Stomach smooth muscle (tissue), 2 donors: ENCODE results near the gene FBXO24.
A peak's percentile ranks its signal among the peaks of the same experiment; 100 is the strongest.

Source experiments
- H3K27ac ChIP-seq: one replicate; pipeline ENCODE4 v1.7.0; 2013; ENCODE audit warnings: mild to moderate bottlenecking, low read length, inconsistent platforms
- H3K27me3 ChIP-seq, 2 donors: one replicate each; pipeline ENCODE4 v1.7.0; 2013; ENCODE audit warnings: low read length in 2 of 2; ENCODE audit not compliant: insufficient read depth in 2 of 2, control insufficient read depth in 1 of 2
- H3K36me3 ChIP-seq, 2 donors: one replicate each; pipeline ENCODE4 v1.7.0; 2013; ENCODE audit warnings: low read length in 2 of 2; ENCODE audit not compliant: control insufficient read depth in 2 of 2, insufficient read depth in 2 of 2
- H3K4me1 ChIP-seq: one replicate; pipeline ENCODE4 v1.7.0; 2013; ENCODE audit warnings: low read length; ENCODE audit not compliant: control insufficient read depth, insufficient read depth
- H3K4me3 ChIP-seq, 2 donors: one replicate each; pipeline ENCODE4 v1.7.0; 2013; ENCODE audit warnings: low read length in 2 of 2
- H3K9ac ChIP-seq, 2 donors: one replicate each; pipeline ENCODE4 v1.7.0; 2013; ENCODE audit warnings: low read length in 2 of 2, mild to moderate bottlenecking in 1 of 2
- H3K9me3 ChIP-seq, 2 donors: one replicate each; pipeline ENCODE4 v1.7.0; 2013; ENCODE audit warnings: low read length in 2 of 2; ENCODE audit not compliant: control insufficient read depth in 2 of 2
- donor health status: healthy.
- donor health status: Pancreatic carcinoma.

FBXO24 gene

DNA sequence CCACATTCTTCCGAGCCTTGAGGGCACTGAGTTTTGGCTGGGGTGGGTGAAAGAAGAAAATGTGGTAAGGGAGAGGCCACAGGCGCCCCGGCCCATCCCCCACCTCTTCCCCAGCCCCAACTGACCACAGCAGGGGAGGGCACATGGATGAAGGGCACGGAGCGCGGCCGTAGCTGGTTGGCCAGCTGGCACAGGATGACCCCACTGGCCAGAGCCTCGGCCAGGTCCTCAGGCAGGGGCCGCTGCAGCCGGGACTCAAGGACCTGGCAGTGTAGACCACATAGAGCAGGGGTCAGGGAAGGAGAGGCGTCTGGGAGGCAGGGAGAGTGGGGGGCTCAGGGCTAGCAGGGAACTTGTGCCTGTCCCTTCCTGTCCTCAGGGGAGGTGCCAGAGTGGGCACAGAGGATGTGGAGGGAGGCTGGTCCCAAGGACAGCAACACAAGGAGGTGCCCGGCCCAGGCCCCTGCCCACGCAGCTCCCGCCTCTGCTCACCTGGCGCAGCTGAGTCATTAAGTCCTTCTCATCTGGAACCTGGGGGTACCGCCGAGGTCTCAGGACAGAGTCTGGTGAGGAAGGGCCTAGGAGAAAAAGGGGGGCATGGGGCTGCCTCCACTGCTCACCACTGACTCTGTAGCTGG is 10.3 kb upstream of the FBXO24 start:
- Histone ChIP-seq H3K36me3 (peaks cover 24 to 44% of the 10 kb centered on the region in 2 donors), H3K4me1 (no peaks in the 10 kb centered on the region)

DNA sequence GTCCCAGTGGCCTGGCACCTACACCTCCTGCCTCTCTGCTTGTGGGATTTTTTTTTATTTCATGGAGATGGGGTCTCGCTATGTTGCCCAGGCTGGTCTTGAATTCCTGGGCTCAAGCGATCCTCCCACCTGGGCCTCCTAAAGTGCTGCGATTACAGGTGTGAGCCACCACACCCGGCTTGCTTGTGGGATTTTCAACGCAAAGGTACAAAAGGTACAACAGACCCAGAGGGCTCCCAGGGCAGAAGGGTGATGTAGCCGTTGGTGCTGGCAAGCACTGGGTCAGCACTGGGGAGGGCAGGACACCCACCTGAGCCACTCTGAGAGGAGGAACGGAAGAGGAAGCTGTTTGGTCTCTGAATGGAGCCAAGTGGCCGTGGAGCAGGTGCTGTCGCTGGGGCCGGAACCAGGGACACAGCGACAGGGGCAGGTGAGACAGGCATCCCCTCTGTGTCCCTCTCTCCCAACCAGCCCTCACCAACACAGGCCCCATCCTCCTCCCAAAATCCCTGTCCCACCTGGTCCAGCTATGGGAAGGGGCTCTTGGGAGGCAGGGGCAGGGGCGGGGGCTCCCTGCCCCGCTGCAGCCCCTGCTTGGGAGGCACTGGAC is 9.6 kb upstream of the FBXO24 start:
- H3K27me3 ChIP-seq = no peaks in the 10 kb centered on the region
- H3K36me3 ChIP-seq = peaks cover 30 to 50% of the 10 kb centered on the region in 2 donors
- H3K9ac ChIP-seq = no peak overlapping the region
- H3K4me1 ChIP-seq = no peaks in the 10 kb centered on the region
- no peaks in the 10 kb centered on the region for H3K9me3 ChIP-seq
- no peak overlapping the region for H3K27ac ChIP-seq
- H3K4me3 ChIP-seq = no peak overlapping the region

More for the DNA sequence above, 10.3 kb upstream of the FBXO24 start:
- no peak overlapping the region for H3K9ac ChIP-seq
- H3K4me3 ChIP-seq = no peak overlapping the region
- H3K9me3 ChIP-seq = no peaks in the 10 kb centered on the region
- H3K27ac ChIP-seq = no peak overlapping the region
- no peaks in the 10 kb centered on the region for H3K27me3 ChIP-seq

DNA sequence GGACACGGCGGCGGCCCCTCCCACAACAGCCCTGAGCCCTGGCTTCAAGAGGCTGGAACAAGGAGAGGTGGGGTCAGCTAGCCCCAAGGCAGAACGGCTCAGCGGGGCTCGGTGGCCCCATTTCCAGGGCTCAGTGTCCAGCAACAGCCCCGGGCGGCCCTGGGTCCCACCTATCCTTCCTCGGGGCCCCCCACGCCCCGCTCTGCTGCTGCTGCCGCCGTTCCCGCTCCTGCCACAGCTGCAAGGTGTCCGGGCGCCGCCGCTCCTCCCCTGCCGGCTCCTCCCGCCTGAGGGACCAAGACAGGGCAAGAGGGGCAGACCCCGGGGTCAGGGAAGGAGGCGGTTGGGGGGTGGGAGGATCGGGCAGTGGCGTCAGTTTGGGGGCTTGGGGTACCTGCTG is 9.0 kb upstream of the FBXO24 start:
- H3K9me3 ChIP-seq = no peaks in the 10 kb centered on the region
- peaks cover 33 to 56% of the 10 kb centered on the region in 2 donors for H3K36me3 ChIP-seq
- H3K27me3 ChIP-seq = no peaks in the 10 kb centered on the region

DNA sequence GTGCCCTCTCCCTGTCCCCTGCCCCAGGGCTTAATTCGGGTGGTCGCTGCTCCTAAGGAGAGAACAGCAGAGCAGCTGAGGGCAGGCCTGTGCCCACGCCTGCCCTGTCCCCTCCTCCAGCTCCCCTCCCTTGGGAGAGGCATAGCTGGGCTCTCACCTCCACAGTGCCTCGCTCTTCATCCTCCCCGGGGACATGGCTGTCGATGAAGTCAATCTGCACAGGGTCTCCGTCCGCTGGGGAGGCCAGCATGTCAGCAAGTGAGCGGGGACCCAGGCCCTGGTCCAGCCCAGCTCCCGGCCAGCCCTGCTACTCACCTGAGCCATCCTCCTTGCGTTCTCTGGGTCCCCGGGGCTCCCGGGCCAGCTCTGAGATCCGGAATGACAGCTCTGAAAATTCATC is 8.6 kb upstream of the FBXO24 start:
- Histone ChIP-seq H3K27me3 (no peaks in the 10 kb centered on the region), H3K9ac (no peak overlapping the region), H3K27ac (no peak overlapping the region), H3K4me3 (no peak overlapping the region), H3K9me3 (no peaks in the 10 kb centered on the region), H3K36me3 (peaks cover 33 to 60% of the 10 kb centered on the region in 2 donors), H3K4me1 (no peaks in the 10 kb centered on the region)

More for the DNA sequence above, 9.0 kb upstream of the FBXO24 start:
- Histone ChIP-seq H3K4me1 (no peaks in the 10 kb centered on the region), H3K4me3 (no peak overlapping the region), H3K9ac (no peak overlapping the region), H3K27ac (no peak overlapping the region)

DNA sequence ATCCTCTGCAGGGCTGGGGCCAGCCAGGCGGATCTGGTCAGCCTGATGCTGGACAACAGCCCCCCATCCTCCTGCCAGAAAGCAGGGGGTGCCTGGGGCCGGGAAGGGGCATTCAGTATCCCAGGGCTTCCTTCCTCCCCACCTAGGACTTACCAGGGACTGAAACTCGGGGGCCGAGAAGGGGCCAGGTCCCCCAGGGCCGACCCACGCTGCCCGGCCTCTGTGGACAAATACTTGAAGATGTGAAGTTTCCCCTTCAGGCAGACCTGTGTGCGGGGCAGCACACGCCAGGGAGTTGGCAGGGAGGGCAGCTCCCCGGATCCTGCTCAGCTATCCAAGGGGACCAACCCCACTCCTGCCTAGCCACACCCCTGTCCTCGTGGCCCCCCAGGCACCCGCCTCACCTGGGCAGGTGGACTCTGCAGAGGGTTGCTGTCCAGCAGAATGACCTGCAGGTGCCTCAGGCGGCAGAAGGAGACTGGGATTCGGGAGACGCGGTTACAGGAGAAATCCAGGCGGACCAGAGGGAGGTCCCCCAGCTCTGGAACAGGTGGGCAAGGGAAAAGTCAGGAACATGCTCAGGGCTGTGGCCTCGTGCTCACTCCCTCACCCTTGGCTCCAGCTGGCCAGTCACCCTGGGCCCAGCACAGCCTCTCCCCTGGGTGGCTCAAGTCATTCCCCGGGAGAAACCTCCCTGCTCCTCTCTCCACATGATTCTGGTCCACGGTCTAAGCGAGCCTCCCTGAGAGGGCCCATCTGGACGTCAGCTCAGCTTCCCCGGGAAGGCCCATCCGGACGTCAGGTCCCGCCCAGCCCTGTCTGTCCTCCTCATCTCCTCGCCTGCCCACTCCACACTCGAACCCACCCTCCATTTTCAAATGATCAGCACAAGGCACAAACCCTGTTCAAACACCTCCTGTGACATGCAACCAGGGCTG is 7.6 kb upstream of the FBXO24 start:
- Histone ChIP-seq H3K27ac (no peak overlapping the region), H3K27me3 (no peaks in the 10 kb centered on the region), H3K4me1 (peaks cover 7% of the 10 kb centered on the region), H3K36me3 (peaks cover 33 to 61% of the 10 kb centered on the region in 2 donors), H3K9me3 (no peaks in the 10 kb centered on the region), H3K4me3 (no peak overlapping the region), H3K9ac (no peak overlapping the region)

DNA sequence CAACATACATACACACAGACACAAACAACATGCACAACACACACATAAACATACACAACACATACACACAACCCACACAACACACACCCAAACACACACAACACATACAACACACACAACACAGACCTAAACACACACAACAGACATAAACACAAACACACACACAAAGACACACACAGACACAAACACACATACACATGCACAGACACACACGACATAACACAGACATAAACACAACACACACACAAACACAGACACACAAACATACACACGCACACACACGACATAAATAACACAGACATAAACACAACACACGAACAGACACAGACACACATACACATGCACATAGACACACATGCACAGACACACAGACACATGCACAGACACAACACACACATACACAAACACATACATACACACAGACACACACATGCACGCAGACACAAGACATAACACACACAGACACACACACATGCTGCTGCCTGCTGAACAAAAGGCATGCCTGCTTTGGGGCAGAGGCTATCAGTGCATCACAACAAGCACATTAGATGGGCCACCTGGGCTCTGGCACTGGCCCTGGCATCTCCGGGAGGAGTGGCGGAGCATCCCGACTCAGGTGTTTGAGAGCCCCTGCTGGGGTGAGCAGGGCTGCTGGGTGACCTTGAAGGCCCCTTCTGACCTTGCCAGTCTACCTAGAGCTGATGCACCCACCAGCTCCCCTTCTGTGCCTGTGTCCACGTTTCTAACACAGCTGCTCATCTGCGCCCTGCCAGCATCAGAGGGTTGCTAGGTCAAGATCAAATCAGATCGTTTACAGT is 5.5 kb upstream of the FBXO24 start:
- peaks cover 29 to 57% of the 10 kb centered on the region in 2 donors for H3K36me3 ChIP-seq
- no peaks in the 10 kb centered on the region for H3K9me3 ChIP-seq
- no peak overlapping the region for H3K27ac ChIP-seq
- H3K4me1 ChIP-seq = peaks cover 26% of the 10 kb centered on the region
- no peaks in the 10 kb centered on the region for H3K27me3 ChIP-seq
- H3K9ac ChIP-seq = no peak overlapping the region
- no peak overlapping the region for H3K4me3 ChIP-seq

DNA sequence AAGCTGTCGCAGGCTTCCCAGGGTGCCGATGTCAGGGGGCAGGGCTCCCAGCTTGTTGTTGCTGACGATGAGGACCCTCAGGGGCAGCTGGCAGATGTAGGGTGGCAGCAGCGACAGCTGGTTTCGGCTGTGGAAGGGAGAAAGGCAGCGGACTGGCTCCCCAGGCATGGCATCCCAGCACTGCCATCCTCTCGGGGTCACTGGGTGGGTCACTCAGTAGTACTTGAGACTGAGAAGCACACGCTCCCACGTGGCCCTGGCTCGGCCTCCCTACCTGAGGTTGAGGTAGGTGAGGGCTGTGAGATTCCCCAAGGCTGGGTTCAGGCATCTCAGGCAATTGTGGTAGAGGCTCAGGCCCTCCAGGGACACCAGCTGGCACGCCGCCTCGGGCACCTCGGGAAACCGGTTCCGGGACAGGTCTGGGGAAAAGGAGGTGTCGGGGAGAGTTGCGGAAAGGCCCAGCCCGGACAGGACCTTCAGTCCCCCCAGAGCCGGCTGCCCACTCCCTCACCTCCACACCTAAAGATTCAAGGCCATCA is 4.0 kb upstream of the FBXO24 start:
- H3K27me3 ChIP-seq = no peaks in the 10 kb centered on the region
- no peak overlapping the region for H3K27ac ChIP-seq
- no peaks in the 10 kb centered on the region for H3K9me3 ChIP-seq
- H3K4me1 ChIP-seq = peaks cover 26% of the 10 kb centered on the region
- H3K36me3 ChIP-seq = peaks cover 22 to 48% of the 10 kb centered on the region in 2 donors
- H3K4me3 ChIP-seq = no peak overlapping the region
- H3K9ac ChIP-seq = no peak overlapping the region

DNA sequence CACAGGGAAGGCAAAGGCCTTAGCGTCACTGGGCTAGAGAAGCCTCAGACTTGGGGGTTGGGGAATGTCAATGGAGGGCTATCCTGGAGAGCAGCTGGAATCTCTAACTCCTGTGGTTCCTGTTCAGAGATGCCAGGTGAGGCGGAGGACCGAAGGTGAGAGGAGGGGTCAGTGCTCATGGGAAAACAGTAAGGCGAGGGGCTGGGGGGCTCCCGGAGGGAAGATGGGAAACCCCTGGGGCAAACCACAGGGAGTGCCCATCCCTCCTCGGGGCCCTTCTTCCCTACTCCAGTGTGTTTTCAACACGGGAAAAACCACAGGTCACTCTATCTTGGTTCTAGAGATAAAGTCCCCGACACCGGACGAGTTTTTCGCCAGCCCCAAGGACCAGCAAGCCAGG is 3.5 kb upstream of the FBXO24 start:
- Histone ChIP-seq H3K9ac (no peak overlapping the region), H3K9me3 (no peaks in the 10 kb centered on the region), H3K27me3 (no peaks in the 10 kb centered on the region), H3K27ac (no peak overlapping the region), H3K36me3 (peaks cover 22 to 47% of the 10 kb centered on the region in 2 donors), H3K4me1 (peaks cover 26% of the 10 kb centered on the region), H3K4me3 (no peak overlapping the region)

DNA sequence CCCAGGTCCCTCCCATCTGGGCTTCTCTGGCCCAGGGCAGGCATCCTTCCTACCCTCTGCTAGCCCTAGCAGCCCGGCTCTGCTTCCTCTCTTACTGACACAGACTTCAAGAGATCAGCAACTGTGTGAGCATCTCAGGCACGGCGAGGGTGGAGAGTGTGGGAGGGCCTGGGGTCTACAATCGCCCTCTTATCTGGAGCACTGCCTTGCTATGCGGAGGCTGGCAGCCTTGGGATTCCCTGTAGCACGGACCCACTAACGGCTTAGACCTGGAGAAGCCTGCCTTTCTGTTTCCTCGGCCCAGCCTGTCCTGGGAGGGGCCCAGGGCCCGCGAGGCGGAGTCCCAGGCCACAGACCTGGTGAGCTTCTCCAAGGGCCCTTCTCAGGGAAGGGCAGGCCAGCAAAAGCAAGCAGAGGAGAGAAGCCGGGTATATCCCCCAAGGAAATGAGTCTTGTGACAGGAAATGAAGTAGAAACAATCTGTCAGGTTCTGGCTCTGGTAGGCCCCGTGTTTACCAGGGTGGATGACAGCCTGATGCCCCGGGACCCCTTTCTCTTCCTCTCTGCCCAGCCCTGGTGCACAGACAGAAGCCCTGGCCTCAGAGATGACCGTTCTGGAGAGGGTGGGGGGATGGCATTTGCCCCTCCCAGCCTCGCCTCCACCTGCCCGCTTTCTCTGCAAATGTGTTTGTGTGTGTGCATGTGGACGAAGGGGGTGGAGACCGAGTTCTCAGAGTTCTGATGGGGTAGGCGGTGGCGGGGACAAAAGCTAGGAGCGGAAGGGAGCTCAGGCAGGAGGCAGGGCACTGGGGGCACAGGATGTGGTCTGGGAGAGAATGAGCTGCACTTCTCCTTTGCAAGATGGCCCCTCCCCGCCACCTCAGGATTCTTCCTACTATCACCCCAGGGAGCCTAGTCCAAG is 2.7 kb upstream of the FBXO24 start:
- Histone ChIP-seq H3K4me1 (peaks cover 26% of the 10 kb centered on the region), H3K9me3 (no peaks in the 10 kb centered on the region), H3K9ac (peak overlapping the region; percentile 16 to 51), H3K27me3 (no peaks in the 10 kb centered on the region), H3K36me3 (peaks cover 22 to 40% of the 10 kb centered on the region in 2 donors), H3K4me3 (peak overlapping the region; percentile 34 to 62), H3K27ac (no peak overlapping the region)
